IPS-18c (cell line): ENCODE data around the gene PDE6A.
"Not testable (repeated sequence)": the region's sequence is repeated elsewhere in the genome, so short reads cannot be mapped to it uniquely, and the experiment has no call there.

Experiments
- H3K4me3 ChIP-seq: 2 replicates; pipeline ENCODE4 v1.7.0; 2013; ENCODE audit warnings: low read depth, mild to moderate bottlenecking, low read length, moderate library complexity; ENCODE audit not compliant: insufficient read depth
- H3K9me3 ChIP-seq: one replicate; pipeline ENCODE4 v1.6.1; 2013; ENCODE audit warnings: mild to moderate bottlenecking, low read length, moderate library complexity; ENCODE audit not compliant: control insufficient read depth, insufficient read depth

The PDE6A gene

DNA sequence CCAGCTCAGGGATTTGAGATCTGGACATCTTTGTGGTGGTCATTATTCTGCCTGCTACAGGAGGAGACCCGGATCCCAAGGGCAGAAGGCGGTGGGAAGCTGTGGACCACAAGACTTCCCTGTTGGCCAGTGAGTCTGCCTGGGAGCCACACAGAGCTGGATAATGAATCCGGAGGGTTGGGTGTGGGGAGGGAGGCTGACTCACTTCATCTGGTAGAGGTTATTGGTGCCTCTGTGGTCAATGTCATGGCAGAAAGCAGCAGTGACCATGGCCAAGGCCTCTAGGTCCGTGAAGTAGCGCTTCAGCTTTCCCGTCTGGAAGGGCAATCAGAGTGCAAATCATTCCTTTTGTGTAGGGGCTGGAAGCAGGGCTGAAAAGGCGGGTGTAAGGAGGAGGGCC lies 58.5 kb downstream of the PDE6A start:
- H3K4me3 ChIP-seq: no peak overlapping the region
- peaks cover 2% of the 10 kb centered on the region for H3K9me3 ChIP-seq

DNA sequence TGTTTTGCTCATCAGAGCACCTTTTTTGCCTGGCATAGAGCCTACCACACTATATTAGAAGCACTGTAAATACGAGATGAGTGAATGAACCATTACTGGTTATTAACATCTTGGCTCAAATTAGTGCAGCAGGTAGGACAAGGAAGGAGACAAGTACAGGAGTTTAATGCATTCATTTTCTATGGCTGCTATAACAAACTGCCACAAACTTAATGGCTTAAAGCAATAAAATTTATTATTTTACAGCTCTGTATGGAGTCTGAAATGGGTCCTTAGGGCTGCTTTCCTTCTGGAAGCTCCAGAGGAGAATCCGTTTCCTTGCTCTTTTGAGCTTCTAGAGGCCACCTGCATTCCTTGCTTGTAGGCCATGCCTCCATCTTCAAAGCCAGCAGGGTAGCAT lies 59.1 kb downstream of the PDE6A start:
- Histone ChIP-seq H3K9me3 (peaks cover 2% of the 10 kb centered on the region), H3K4me3 (no peak overlapping the region)

DNA sequence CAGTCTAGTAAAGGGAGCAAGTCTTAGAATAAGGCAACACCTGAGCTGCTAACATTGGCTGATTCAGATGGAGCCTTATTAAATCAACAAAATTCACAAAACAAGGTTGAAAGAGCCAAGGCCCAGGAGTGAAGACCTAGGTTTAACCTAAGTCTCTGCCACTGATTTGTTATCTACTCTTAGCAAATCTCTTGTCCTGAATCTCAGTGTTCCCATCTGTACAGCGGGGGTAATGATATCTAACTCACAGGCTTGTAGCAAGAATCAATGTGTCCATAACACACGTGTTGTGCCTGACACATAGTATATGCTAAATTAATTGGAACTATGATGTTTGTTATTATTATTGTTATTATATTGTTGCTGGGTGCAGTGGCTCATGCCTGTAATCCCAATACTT lies 61.0 kb downstream of the PDE6A start:
- H3K9me3 ChIP-seq: no peaks in the 10 kb centered on the region
- no peak overlapping the region; the same call in 1 of the 2 replicates for H3K4me3 ChIP-seq

DNA sequence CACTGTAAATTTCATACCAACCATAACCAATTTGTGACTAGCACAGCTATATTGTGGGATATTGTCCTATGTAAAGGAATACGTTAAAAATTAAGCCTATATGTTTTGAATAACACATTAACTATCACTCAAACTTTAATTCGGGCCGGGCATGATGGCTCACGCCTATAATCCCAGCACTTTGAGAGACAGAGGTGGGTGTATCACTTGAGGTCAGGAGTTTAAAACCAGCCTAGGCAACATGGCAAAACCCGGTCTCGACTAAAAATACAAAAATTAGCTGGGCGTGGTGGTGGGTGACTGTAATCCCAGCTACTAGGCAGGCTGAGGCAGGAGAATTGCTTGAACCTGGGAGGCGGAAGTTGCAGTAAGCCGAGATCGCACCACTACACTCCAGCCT lies 62.0 kb downstream of the PDE6A start:
- not testable (repeated sequence) for H3K4me3 ChIP-seq

DNA sequence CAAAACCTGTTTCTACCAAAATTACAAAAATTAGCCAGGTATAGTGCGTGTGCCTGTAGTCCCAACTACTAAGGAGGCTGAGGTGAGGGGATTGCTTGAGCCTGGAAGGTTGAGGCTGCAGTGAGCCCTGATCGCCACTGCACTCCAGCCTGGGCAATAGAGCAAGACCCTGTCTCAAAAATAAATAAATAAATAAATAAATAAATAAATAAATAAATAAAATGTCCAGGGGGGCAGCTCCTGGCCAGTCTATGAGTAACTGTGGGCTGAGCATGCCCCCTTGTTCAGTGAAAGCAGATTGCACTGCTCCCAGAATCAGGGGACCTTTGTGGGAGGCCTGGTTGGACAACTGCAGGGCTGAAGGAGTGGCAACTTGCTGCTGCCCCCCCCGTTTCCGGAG lies 62.7 kb downstream of the PDE6A start:
- H3K9me3 ChIP-seq: no peaks in the 10 kb centered on the region
- no peak overlapping the region for H3K4me3 ChIP-seq

More for the DNA sequence above, 62.0 kb downstream of the PDE6A start:
- H3K9me3 ChIP-seq: not testable (repeated sequence)

DNA sequence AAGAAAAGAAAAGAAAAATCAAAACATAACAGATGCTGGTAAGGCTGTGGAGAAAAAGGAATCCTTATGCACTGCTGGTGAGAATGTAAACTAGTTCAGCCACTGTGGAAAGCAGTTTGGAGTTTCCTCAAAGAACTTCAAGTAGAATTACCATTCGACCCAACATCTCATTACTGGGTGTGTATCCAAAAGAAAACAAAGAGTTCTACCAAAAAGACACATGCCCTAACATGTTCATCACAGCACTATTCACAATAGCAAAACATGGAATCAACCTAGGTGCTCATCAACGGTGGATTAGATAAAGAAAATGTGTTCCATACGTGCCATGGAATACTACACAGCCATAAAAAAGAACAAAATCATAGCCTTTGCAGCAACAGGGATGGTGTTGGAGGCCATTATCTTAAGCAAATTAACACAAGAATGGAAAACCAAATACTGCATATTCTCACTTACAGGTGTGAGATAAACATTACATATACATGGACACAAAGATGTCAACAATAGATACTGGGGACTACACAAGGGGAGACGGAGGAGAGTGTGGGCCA lies 63.4 kb downstream of the PDE6A start:
- Histone ChIP-seq H3K9me3 (no peaks in the 10 kb centered on the region), H3K4me3 (no peak overlapping the region)

DNA sequence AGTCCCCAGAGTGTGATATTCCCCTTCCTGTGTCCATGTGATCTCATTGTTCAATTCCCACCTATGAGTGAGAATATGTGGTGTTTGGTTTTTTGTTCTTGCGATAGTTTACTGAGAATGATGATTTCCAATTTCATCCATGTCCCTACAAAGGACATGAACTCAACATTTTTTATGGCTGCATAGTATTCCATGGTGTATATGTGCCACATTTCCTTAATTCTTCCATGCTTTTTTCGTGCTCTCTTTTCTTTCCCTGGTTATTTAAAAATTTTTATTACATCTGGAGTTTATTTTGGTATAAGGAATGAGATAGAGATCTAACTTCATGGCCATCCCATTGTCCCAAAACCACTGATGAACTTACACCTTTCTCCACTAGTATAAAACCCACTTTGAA lies 65.0 kb downstream of the PDE6A start:
- not testable (repeated sequence) for H3K4me3 ChIP-seq, H3K9me3 ChIP-seq

DNA sequence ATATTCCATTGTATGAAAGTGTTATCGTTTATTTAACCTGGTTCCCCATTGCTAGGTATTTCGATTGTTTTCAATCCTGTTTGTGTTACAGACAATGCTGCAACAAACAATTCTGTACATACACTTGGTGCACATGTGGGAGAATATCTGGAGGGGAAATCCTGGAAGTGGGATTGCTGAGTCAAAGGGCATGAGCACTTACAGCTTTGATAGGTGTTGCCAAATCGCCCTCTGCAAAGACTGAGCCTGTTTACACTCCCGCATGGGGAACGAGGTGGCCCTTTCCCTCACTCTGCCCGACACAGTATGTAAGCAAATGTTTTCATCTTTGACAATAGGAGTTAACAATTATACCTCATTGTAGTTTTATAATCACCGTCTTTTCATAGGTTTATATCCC lies 66.2 kb downstream of the PDE6A start:
- no peak overlapping the region for H3K4me3 ChIP-seq

DNA sequence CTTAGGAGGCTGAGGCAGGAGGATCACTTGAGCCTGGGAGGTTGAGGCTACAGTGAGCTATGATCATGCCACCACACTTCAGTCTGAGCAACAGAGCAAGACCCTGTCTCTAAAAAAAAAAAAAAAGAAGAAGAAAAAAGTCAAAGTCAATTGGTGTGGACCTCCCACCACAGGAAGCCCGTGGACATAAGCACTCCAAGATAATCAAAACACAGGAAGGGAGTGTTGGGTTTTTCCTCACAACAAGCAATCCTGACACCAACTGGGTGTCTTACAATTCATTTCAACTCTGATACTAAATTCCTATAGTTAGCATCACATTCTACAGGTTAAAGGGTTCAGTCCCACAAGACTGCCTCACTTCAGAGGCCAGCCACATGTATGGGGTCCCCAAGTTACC lies 70.7 kb downstream of the PDE6A start:
- no peaks in the 10 kb centered on the region for H3K9me3 ChIP-seq
- no peak overlapping the region for H3K4me3 ChIP-seq

More for the DNA sequence above, 66.2 kb downstream of the PDE6A start:
- no peaks in the 10 kb centered on the region for H3K9me3 ChIP-seq

DNA sequence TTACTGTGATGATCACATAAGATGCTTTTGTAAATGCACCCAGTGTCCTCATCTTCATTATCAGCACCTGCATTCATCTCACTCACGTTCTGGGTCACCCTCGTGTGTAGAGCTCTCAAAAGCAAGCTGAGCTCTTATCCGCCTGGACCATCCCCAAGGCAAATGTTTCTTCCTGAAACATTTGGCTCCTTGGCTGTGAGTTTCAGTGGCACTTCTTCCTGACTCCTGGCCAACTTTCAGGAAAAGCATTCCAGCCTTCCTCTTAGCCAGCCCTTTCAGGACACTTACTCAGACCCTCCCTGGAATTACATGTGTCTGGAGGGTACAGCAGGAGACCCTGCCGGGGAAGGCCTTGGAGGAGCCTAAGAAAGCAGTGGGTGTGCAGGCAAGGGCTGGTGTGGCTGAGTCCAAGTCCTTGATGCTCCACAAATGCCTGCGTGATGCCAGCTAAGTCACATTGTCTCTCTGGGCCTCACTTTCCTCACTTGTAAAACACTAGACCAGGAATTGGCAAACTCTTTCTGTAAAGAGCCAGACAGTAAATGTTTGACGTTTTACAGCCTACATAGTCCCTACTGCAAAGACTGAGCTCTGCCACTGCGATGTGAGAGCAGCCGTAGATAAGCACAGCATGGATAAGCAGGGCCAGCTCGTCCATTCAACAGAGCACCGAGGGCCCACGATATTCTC lies 72.1 kb downstream of the PDE6A start:
- no peaks in the 10 kb centered on the region for H3K9me3 ChIP-seq
- no peak overlapping the region for H3K4me3 ChIP-seq

DNA sequence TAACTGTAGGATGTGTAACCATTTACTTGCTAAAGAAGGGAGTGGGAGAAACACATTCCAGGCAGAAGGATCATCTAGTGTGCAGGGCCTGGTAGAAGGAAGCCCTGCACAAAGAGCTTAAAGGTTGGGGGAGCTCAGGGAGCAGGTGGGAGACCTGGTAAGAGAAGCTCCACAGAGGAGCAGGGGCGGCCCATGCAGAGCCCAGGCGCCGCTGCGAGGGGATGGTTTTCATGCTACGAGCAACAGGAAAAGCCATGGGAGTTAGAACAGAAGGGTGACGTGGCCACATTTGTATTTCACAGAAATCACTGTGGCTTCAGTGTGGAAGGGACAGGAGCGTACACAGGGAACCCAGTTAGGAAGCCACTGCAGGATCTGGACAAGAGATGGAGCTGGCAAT lies 73.1 kb downstream of the PDE6A start:
- Histone ChIP-seq H3K4me3 (no peak overlapping the region), H3K9me3 (no peaks in the 10 kb centered on the region)

DNA sequence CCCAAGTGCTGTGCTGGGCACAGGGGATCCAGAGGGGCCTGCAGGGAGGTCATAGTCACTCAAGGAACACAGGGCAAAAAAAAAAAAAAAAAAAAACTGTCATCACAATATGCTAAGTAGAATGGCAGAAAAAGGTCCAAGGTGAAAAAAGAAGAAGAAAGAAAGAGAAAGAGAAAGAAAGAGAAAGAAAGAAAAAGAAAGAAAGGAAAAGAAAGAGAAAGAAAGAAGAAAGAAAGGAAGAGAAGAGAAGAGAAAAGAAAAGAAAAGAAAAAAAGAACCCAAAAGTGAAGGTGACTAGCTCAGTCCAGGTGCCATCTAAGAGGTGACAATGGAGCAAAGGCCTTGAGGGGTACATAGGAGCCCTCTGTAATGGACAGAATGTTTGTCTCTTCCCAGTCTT lies 73.9 kb downstream of the PDE6A start:
- Histone ChIP-seq H3K9me3 (no peaks in the 10 kb centered on the region), H3K4me3 (no peak overlapping the region)

DNA sequence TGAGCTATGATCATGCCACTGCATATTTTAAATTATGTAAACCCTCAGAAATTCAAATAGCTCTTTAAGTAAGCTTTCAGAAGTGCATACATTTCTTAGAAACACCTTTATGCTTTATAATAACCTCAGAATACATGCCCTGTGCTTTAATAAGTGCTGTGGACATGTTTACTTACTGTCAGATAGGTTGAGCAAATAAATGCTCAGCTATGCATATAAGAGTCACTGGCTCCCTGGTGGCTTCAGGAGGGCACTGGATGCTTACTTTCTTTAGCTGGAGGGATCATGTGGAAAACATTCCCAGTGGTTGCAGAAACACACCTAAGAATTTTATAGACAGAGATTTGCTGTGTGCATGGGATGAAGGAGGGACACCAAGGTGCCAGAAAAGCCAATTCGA lies 74.4 kb downstream of the PDE6A start:
- Histone ChIP-seq H3K9me3 (no peaks in the 10 kb centered on the region), H3K4me3 (no peak overlapping the region)

DNA sequence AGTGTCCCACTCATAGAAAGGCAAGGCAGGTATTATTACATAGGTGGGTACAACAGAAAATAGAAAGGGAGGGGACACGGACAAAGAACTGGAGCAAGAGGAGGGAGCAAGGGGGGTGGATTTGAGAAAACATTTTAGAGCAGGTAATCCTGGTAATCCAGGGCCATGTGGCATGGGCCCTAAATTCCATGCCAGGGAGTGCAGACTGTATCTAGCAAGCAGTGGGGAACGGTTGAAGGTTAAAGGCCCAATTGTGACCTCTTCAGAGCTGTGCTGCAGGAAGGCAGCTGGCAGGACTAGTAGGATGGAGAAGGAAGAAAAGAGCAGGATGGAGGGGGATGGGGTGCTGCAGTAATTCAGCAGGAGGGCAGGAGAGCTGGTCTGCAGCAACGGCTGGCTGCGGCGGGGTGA lies 75.2 kb downstream of the PDE6A start:
- no peaks in the 10 kb centered on the region for H3K9me3 ChIP-seq

DNA sequence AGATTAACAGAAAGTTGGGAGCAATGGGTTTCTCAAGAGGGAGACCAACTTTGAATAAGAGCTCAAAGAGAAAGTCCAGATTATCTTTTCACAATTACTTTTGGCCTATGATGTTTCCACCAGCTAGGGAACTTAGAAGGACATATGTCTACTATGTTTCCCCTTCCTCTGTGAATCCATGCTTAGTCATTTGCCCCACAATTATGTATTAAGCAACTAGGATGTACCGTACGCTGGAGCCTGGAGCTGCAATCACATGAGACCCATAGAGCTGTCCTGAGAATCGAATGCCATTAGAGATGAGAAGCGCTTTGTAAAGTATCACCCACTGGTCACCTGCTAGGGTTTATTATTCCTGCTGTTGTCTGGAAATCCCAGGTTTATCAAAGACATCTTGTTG lies 78.8 kb downstream of the PDE6A start:
- H3K4me3 ChIP-seq: no peak overlapping the region
- no peaks in the 10 kb centered on the region for H3K9me3 ChIP-seq

More for the DNA sequence above, 75.2 kb downstream of the PDE6A start:
- no peak overlapping the region for H3K4me3 ChIP-seq

DNA sequence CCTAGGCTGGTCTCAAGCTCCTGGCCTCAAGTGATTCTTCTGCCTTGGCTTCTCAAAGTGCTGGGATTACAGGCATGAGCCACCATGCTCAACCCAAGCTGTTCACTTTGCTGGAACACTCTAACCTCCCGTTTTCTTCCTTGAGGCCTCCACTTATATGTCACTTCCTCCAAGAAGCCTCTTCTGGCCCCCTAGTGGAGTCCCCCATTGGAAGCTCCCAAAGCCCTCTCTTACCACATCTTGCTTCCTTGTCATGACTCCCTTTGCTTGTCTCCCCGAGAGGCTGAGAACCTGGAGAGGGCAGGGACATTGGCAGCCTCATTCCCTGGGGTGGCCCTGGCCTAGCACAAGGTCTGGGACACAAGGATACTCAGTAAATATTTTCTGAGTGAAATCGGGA lies 80.8 kb downstream of the PDE6A start:
- H3K4me3 ChIP-seq: no peak overlapping the region
- H3K9me3 ChIP-seq: no peaks in the 10 kb centered on the region

DNA sequence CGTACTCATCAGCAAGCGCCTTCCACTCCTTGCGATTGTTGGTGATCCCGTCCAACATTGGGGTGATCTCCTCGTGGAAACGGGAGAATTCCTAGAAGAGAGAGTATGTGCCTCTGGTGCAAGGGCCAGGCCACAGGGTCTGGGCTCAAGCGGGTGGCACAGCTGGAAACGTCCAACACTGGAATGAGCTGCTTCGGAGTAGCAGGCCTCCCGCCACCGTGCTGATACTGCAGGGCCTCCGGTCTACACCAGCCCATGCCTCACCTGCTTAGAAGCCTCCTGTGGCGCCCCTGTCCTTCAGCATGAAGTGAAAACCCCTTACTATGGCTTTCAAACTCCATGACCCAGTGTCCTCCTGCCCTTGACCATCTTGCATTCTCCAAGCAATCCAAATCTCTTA lies 81.4 kb downstream of the PDE6A start:
- Histone ChIP-seq H3K4me3 (no peak overlapping the region), H3K9me3 (no peaks in the 10 kb centered on the region)

DNA sequence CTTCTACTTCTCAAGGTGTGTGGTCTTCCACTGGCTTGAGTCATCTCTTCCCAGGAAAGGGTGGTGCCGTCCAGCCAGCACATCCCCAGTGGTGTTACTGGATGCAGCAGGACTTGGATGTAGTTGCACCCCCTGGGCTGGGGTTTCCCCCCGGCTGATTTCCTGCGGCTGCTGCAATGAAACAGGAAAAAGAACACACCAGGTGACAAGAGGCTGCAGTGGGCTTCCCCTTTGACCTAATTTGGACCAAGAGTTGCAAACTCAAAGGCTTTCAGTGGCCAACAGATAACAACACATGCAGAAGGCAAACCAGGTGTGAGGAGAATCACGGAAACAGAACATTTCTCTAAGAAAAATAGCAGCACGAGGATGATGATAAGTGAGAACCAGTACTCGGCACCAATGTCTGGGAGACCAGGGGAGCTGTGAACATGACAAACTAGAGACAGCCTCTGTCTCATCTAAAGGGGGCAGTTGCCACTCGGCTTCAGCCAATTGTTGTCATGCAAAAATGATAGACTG lies 83.7 kb downstream of the PDE6A start:
- Histone ChIP-seq H3K9me3 (no peaks in the 10 kb centered on the region), H3K4me3 (no peak overlapping the region)

DNA sequence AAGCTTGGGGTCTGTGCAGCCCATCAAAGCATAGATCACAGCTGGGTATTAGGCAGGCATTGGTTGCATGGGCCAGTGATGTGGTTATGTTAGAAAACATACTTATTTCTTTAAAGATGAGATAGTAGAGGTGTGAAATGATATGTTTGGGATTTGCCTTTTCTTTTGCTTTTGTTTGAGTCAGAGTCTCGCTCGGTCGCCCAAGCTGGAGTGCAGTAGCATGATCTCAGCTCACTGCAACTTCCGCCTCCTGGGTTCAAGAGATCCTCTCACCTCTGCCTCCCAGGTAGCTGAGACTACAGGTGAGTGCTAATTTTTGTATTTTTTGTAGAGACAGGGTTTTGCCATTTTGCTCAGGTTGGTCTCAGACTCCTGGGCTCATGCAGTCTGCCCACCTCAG lies 84.8 kb downstream of the PDE6A start:
- Histone ChIP-seq H3K9me3 (no peaks in the 10 kb centered on the region), H3K4me3 (no peak overlapping the region)
